Mucosa of descending colon (tissue), 3 donors: Measurements from ENCODE around the gene WDHD1. TPM values are rescaled to one million over a fixed set of nuclear protein-coding genes. Genes with fewer than 3 reads are reported as not detected.

Experiments
- ATAC-seq: fragments of 200-7000 bp; cut with Tn5 transposase; one replicate; pipeline ENCODE4 v1.9.1; 2020; ENCODE audit warnings: mild to moderate bottlenecking, moderate library complexity
- DNase-seq, 3 donors: peaks; one replicate each; pipeline ENCODE4 v3.0.0-alpha.2; 2020
- H3K36me3 ChIP-seq: fragments of 200-600 bp; one replicate; pipeline ENCODE4 v1.8.0; 2021; ENCODE audit warnings: low read depth, mild to moderate bottlenecking
- H3K4me1 ChIP-seq: fragments of 200-600 bp; one replicate; pipeline ENCODE4 v1.8.0; 2021; ENCODE audit warnings: low read depth, mild to moderate bottlenecking
- H3K4me3 ChIP-seq: fragments of 200-600 bp; one replicate; pipeline ENCODE4 v1.8.0; 2021; ENCODE audit warnings: mild to moderate bottlenecking
- H3K9me3 ChIP-seq: fragments of 200-600 bp; one replicate; pipeline ENCODE4 v1.8.0; 2021; ENCODE audit warnings: mild to moderate bottlenecking
- intact Hi-C, 2 donors: fragments of 100-400 bp; cut with DNase I in 1 of 2; cut with micrococcal nuclease in 1 of 2; formaldehyde crosslinking; loops; one replicate each; pipeline versions ENCODE4 v1.11.0 to v1.11.1; 2022; cut with DNase I, micrococcal nuclease
- total RNA-seq, 3 donors: library from RNA; stranded (reverse); fragmentation: NEBNext Ultra II Directional in 2 of 3; extraction: Animal tissue kit (Norgen Biotek cat#: 25700) in 2 of 3; gene quantifications; one replicate each; pipeline versions ENCODE4 v1.2.1 to v1.2.4, GENCODE V29; 2021 to 2023
- TF ChIP-seq, protein P1 (sequence below): fragments of 200-600 bp; IDR thresholded peaks from one replicate; pipeline ENCODE4 v1.8.0; 2022; ENCODE audit warnings: antibody characterized with exemption, mild to moderate bottlenecking
- donor health status: DM: no; HTN: no; CAD: no; lungs with moderate emphysema.
- donor health status: DM: no; HTN: no; CAD: no.
- donor health status: DM: no; HTN: yes; CAD: no.

The WDHD1 gene
- total RNA-seq, 3 donors from 2014 or later = 2.6 to 6.5 (median 3.4) TPM

- no peak for ATAC-seq
- H3K4me1 ChIP-seq = peaks cover 11% of the 10 kb centered on the region
- no peak overlapping the region for H3K4me3 ChIP-seq
- TF ChIP-seq, protein P1, sequence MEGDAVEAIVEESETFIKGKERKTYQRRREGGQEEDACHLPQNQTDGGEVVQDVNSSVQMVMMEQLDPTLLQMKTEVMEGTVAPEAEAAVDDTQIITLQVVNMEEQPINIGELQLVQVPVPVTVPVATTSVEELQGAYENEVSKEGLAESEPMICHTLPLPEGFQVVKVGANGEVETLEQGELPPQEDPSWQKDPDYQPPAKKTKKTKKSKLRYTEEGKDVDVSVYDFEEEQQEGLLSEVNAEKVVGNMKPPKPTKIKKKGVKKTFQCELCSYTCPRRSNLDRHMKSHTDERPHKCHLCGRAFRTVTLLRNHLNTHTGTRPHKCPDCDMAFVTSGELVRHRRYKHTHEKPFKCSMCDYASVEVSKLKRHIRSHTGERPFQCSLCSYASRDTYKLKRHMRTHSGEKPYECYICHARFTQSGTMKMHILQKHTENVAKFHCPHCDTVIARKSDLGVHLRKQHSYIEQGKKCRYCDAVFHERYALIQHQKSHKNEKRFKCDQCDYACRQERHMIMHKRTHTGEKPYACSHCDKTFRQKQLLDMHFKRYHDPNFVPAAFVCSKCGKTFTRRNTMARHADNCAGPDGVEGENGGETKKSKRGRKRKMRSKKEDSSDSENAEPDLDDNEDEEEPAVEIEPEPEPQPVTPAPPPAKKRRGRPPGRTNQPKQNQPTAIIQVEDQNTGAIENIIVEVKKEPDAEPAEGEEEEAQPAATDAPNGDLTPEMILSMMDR = no peak
- intact Hi-C loops = no loop called here
- peaks cover 5% of the 10 kb centered on the region for H3K36me3 ChIP-seq
- no peaks in the 10 kb centered on the region for H3K9me3 ChIP-seq
- DNase-seq = no peak
These were observed 32.4 kb upstream of the WDHD1 start for GRCh38 chr14:55059333-55059732.

DNA sequence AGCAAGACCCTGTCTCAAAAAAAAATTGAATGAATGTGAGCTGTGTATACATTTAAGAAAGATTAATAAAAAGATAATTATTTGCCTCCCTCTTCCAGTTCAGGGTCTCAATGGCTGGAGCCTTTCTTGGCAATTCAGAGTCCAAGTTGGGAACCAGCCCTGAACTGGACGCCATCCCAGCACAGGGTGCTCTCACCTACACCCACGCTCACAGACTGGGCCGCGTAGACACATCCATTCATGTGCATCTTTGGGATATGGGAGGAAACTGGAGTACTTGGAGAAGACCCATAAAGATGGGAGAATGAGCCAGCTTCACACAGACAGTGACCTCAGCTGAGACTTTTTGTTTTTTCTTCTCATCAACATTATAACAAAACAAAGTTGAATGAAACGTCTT, 31.0 kb upstream of the WDHD1 start:
- ATAC-seq (no peak), DNase-seq (no peak)
- TF ChIP-seq, protein P1 = no peak

GRCh38 chr14:55054098-55054497, 27.2 kb upstream of the WDHD1 start:
- Histone ChIP-seq H3K36me3 (no peaks in the 10 kb centered on the region), H3K4me3 (no peak overlapping the region), H3K4me1 (peaks cover 32% of the 10 kb centered on the region), H3K9me3 (no peaks in the 10 kb centered on the region)
- DNase-seq (no peak), ATAC-seq (no peak)
- intact Hi-C loops = no loop called here
- TF ChIP-seq, protein P1 = no peak

More for the DNA sequence above, 31.0 kb upstream of the WDHD1 start:
- H3K36me3 ChIP-seq = peaks cover 2% of the 10 kb centered on the region
- H3K9me3 ChIP-seq = no peaks in the 10 kb centered on the region
- H3K4me1 ChIP-seq = peaks cover 23% of the 10 kb centered on the region
- H3K4me3 ChIP-seq = no peak overlapping the region
- intact Hi-C loops = no loop called here

- TF ChIP-seq, protein P1 = no peak
- ATAC-seq (no peak), DNase-seq (no peak)
- Histone ChIP-seq H3K9me3 (no peaks in the 10 kb centered on the region), H3K4me1 (peaks cover 38% of the 10 kb centered on the region), H3K4me3 (no peak overlapping the region), H3K36me3 (no peaks in the 10 kb centered on the region)
- intact Hi-C loops = no loop called here
These were observed 26.6 kb upstream of the WDHD1 start for GRCh38 chr14:55053500-55053899.

GRCh38 chr14:55053018-55053417, 26.1 kb upstream of the WDHD1 start:
- Histone ChIP-seq H3K4me1 (peaks cover 41% of the 10 kb centered on the region), H3K9me3 (no peaks in the 10 kb centered on the region), H3K36me3 (no peaks in the 10 kb centered on the region), H3K4me3 (no peak overlapping the region)
- no peak for ATAC-seq
- no peak for DNase-seq
- TF ChIP-seq, protein P1 = no peak
- intact Hi-C loops = no loop called here
